Nephron (organoid): ENCODE data around the gene RUFY4.

Experiments
- H3K27ac Mint-ChIP-seq, 3 experiments: 2 replicates each; pipeline ENCODE4 v1.8.0; 2020; ENCODE audit warnings: mixed read lengths in 3 of 3, mild to moderate bottlenecking in 2 of 3, moderate library complexity in 1 of 3
- H3K27me3 Mint-ChIP-seq: 2 replicates; pipeline ENCODE4 v1.8.0; 2021; ENCODE audit warnings: low read depth, mild to moderate bottlenecking, moderate library complexity, mixed read lengths
- H3K36me3 Mint-ChIP-seq: 2 replicates; pipeline ENCODE4 v1.8.0; 2020; ENCODE audit warnings: low read depth, mixed read lengths
- H3K4me1 Mint-ChIP-seq: 2 replicates; pipeline ENCODE4 v1.8.0; 2020; ENCODE audit warnings: mixed read lengths
- H3K4me3 Mint-ChIP-seq, 3 experiments: 2 replicates each; pipeline ENCODE4 v1.8.0; 2020; ENCODE audit warnings: mild to moderate bottlenecking in 3 of 3, mixed read lengths in 3 of 3, moderate library complexity in 2 of 3
- H3K9me3 Mint-ChIP-seq: 2 replicates; pipeline ENCODE4 v1.8.0; 2020; ENCODE audit warnings: mixed read lengths
- TF ChIP-seq, protein P1 (sequence below), 3 experiments: fragments of 200-600 bp; sonication (generic); IDR thresholded peaks; one replicate each; pipeline ENCODE4 v1.5.0; 2021; ENCODE audit warnings: antibody characterized with exemption in 3 of 3; ENCODE audit not compliant: unreplicated experiment in 3 of 3

Gene RUFY4

DNA sequence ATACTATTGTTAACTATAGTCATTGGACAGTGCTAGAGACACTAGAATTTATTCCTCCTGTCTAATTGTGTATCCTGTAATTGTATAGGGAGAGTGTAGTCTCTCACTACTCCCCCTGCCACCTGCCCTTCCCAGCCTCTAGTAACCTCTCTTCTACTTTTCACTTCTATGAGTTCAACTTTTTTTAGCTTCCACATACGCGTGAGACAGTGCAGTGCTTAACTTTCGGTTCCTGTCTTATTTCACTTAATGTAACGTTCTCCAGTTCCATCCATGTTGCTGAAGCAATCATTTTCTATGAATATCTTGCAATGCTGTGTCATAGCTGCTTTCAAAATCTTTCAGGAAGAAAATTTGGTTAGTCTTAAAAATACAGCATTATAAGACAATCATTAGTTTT is 22.8 kb upstream of the RUFY4 start:
- peaks cover 21% of the 10 kb centered on the region for H3K9me3 Mint-ChIP-seq
- no peaks in the 10 kb centered on the region for H3K4me1 Mint-ChIP-seq
- H3K27ac Mint-ChIP-seq, result no peak overlapping the region
- TF ChIP-seq, protein P1, sequence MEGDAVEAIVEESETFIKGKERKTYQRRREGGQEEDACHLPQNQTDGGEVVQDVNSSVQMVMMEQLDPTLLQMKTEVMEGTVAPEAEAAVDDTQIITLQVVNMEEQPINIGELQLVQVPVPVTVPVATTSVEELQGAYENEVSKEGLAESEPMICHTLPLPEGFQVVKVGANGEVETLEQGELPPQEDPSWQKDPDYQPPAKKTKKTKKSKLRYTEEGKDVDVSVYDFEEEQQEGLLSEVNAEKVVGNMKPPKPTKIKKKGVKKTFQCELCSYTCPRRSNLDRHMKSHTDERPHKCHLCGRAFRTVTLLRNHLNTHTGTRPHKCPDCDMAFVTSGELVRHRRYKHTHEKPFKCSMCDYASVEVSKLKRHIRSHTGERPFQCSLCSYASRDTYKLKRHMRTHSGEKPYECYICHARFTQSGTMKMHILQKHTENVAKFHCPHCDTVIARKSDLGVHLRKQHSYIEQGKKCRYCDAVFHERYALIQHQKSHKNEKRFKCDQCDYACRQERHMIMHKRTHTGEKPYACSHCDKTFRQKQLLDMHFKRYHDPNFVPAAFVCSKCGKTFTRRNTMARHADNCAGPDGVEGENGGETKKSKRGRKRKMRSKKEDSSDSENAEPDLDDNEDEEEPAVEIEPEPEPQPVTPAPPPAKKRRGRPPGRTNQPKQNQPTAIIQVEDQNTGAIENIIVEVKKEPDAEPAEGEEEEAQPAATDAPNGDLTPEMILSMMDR (IDR thresholded peaks at IDR 0.05; ENCODE audit: unreplicated experiment in 3 of 3), result no peak
- H3K27me3 Mint-ChIP-seq, result peaks cover 8% of the 10 kb centered on the region
- no peak overlapping the region for H3K4me3 Mint-ChIP-seq
- H3K36me3 Mint-ChIP-seq, result no peaks in the 10 kb centered on the region

DNA sequence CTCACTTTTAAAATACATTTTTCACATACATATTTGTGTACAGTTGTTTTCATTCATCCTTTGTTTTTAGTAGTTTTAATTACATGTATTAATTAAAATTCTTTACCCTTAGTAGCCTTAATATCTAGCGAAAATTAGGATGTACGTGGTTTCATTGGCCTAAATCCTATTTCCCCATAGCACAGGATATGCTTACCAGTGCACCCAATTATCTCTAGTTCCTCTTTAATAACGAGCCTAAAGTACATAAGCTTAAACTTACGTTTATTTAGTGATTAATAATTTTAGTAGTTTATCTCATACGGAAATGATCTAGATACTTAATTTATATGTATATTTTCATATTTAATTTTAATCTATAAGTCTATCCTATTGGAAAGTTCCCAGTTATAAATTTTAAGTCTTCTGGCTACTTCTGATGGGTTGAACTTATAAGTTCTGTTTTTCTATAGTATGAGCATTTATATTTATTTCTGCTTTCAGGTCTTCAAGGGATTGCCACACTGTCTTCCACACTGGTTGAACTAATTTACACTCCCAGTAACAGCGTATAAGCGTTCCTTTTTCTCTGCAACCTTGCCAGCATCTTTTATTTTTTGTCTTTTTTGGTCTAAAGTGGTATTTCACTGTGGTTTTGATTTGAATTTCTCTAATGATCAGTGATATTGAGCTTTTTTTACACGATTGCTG is 21.4 kb upstream of the RUFY4 start:
- Mint-ChIP-seq H3K27ac (no peak overlapping the region), H3K4me1 (no peaks in the 10 kb centered on the region), H3K4me3 (no peak overlapping the region), H3K9me3 (peaks cover 17% of the 10 kb centered on the region), H3K36me3 (no peaks in the 10 kb centered on the region), H3K27me3 (peaks cover 4% of the 10 kb centered on the region)
- TF ChIP-seq, protein P1 (IDR thresholded peaks at IDR 0.05; ENCODE audit: unreplicated experiment in 3 of 3), result no peak

DNA sequence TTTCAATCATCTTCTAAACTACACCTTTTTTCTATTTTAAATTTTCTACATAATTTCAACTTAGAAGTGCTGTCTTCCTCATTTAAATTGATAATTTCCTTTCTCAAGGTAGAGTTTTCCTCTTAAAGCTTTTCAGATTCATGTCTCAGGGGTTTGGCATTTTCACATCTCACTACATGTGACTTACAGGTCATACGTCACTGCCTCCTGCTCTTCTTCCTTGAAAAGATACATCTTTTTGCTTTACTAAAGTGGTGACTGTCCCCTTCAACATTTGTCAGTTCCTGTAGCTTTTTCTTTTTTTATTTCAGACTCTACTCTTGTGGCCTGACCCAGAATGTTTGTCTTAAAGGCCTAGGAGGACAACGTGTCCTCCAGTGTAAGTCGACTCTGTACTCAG is 17.1 kb upstream of the RUFY4 start:
- peaks cover 10% of the 10 kb centered on the region for H3K9me3 Mint-ChIP-seq
- H3K27me3 Mint-ChIP-seq, result peaks cover 3% of the 10 kb centered on the region
- no peaks in the 10 kb centered on the region for H3K4me1 Mint-ChIP-seq
- no peak overlapping the region for H3K27ac Mint-ChIP-seq
- TF ChIP-seq, protein P1 (IDR thresholded peaks at IDR 0.05; ENCODE audit: unreplicated experiment in 3 of 3), result no peak
- no peak overlapping the region for H3K4me3 Mint-ChIP-seq
- H3K36me3 Mint-ChIP-seq, result no peaks in the 10 kb centered on the region

DNA sequence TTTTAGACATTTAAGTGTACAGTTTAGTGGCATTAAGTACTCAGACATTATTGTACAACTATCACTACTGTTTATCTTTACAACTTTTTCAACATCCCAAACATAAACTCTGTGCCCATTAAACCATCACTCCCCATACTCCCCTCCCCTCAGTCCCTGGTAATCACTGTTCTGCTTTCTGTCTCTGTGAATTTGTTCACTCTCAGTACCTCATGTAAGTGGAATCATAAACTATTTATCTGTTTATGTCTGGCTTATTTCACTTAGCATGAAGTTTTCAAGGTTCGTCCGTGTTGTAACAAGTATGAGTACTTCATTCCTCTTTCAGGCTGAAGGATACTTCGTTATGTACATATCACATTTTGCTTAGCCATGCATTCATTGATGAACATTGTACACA is 9.8 kb upstream of the RUFY4 start:
- Mint-ChIP-seq H3K36me3 (no peaks in the 10 kb centered on the region), H3K4me1 (no peaks in the 10 kb centered on the region), H3K27ac (no peak overlapping the region), H3K4me3 (no peak overlapping the region), H3K9me3 (no peaks in the 10 kb centered on the region), H3K27me3 (peaks cover 16% of the 10 kb centered on the region)
- TF ChIP-seq, protein P1 (IDR thresholded peaks at IDR 0.05; ENCODE audit: unreplicated experiment in 3 of 3), result no peak

DNA sequence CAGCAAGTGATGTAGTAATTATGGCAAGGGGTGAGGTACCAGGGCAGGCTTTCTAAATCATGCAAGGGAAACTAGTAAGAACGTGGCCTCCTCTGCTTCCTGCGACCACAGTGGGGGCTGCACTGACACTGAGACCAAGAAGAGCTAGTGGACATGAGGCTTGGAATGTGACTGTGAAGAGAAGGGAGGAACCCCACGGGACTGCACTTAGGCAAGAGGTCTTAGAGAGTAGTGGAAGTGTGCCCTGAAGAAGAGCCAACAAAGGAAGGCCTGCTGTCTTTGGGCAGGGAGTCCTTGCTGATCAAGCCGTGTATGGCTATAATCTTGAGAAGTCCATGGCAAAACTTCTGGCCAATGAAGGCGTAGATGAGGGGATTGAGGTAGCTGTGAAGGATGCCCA is 8.9 kb upstream of the RUFY4 start:
- Mint-ChIP-seq H3K9me3 (no peaks in the 10 kb centered on the region), H3K27me3 (peaks cover 16% of the 10 kb centered on the region), H3K27ac (no peak overlapping the region), H3K36me3 (no peaks in the 10 kb centered on the region), H3K4me1 (no peaks in the 10 kb centered on the region), H3K4me3 (no peak overlapping the region)
- TF ChIP-seq, protein P1 (IDR thresholded peaks at IDR 0.05; ENCODE audit: unreplicated experiment in 3 of 3), result no peak

DNA sequence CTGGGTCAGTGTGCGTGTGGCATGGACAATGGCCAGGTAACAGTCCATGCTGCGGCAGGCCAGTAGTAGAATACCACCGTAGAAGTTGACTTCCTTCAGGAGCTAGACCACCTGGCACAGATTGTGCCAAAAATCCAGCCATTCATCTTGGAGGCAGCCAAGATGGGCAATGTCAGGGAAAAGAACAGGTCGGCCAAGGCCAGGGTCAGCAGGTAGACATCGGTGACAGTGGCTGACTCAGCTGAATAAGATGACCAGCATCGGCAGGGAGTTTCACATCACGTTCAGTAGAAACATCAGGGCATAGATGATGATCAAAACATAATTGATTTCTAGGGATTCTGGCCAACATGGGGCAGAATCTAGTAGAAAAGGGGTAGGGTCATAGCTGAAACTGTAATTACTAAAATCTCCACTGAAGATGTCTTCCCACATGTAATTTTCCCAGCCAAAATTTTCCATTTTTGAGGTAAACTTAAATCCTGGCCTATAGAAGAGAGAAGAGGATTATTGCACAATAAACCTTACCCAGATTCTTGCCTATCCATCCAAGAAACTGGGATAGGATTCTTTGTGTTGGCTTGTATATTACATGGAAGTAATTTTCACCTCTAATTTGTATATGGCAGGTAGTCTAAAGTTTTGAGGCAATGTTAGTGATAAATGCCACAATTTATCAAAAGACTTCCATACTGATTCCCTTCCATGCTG is 7.9 kb upstream of the RUFY4 start:
- H3K4me1 Mint-ChIP-seq, result no peaks in the 10 kb centered on the region
- no peaks in the 10 kb centered on the region for H3K9me3 Mint-ChIP-seq
- no peaks in the 10 kb centered on the region for H3K36me3 Mint-ChIP-seq
- TF ChIP-seq, protein P1 (IDR thresholded peaks at IDR 0.05; ENCODE audit: unreplicated experiment in 3 of 3), result no peak
- no peak overlapping the region for H3K4me3 Mint-ChIP-seq
- no peak overlapping the region for H3K27ac Mint-ChIP-seq
- peaks cover 16% of the 10 kb centered on the region for H3K27me3 Mint-ChIP-seq
